ENCODE measurements around the gene NKAIN1.

GRCh38 chr1:31143455-31143854 lies 96.2 kb downstream of the NKAIN1 start:
- TF ChIP-seq CTCF (IDR thresholded peaks at IDR 0.05; ENCODE audit: low read length) (no peak), EZH2 (IDR thresholded peaks at IDR 0.05; ENCODE audit: borderline replicate concordance, low read length) (no peak)
